HG03095 (cell line): ENCODE results near the gene PPARA.

Experiments used
- ATAC-seq: cut with Tn5 transposase; IDR thresholded peaks from one replicate; pipeline ENCODE4 v1.9.1; 2021; ENCODE audit warnings: moderate library complexity; ENCODE audit not compliant: unreplicated experiment

Gene PPARA

GRCh38 chr22:46150034-46150654 is at the start of gene PPARA:
Gene PPARA (plus strand): TSS chr22:46150526. CDS start chr22:46198384, 47,858 bp downstream.
- peak; percentile 63 for ATAC-seq

- no peak for ATAC-seq
These were observed 48.2 kb upstream of the PPARA start for GRCh38 chr22:46102159-46102558.

GRCh38 chr22:46102752-46103151 is 47.6 kb upstream of the PPARA start:
- ATAC-seq: no peak

GRCh38 chr22:46103181-46103580 is 47.1 kb upstream of the PPARA start:
- no peak for ATAC-seq

GRCh38 chr22:46103664-46104063 is 46.7 kb upstream of the PPARA start:
- ATAC-seq: no peak

GRCh38 chr22:46104170-46104880 is 46.0 kb upstream of the PPARA start:
- no peak for ATAC-seq

GRCh38 chr22:46104881-46105493 is 45.3 kb upstream of the PPARA start:
- ATAC-seq: no peak

- ATAC-seq: no peak
These were observed 44.6 kb upstream of the PPARA start for GRCh38 chr22:46105494-46106278.

- no peak for ATAC-seq
These were observed 43.9 kb upstream of the PPARA start for GRCh38 chr22:46106279-46107022.

- ATAC-seq: no peak
These were observed 43.1 kb upstream of the PPARA start for GRCh38 chr22:46107089-46107664.

GRCh38 chr22:46107753-46108563 is 42.4 kb upstream of the PPARA start:
- no peak for ATAC-seq

GRCh38 chr22:46108564-46109473 is 41.5 kb upstream of the PPARA start:
- no peak for ATAC-seq

GRCh38 chr22:46109474-46110003 is 40.8 kb upstream of the PPARA start:
- no peak for ATAC-seq

- ATAC-seq: no peak
These were observed 40.1 kb upstream of the PPARA start for GRCh38 chr22:46110215-46110614.

GRCh38 chr22:46111645-46112306 is 38.5 kb upstream of the PPARA start:
- no peak for ATAC-seq

GRCh38 chr22:46112405-46112804 is 37.9 kb upstream of the PPARA start:
- no peak for ATAC-seq

- ATAC-seq: no peak
These were observed 37.0 kb upstream of the PPARA start for GRCh38 chr22:46113110-46113909.
